Activated T-helper 17 cell treated with anti-CD3 and anti-CD28 coated beads, Interleukin-2, amount 50 U/mL, for 72 hours (primary cell): Measurements from ENCODE around the gene ARID1A. TPM values are rescaled to one million over a fixed set of nuclear protein-coding genes. Genes with fewer than 3 reads are reported as not detected.

ENCODE experiments used
- ATAC-seq: fragments of 150-1000 bp; cut with Tn5 transposase; replicated peaks from 2 replicates; pipeline ENCODE4 v1.10.0; 2021; ENCODE audit warnings: mild to moderate bottlenecking, moderate library complexity
- H3K27ac Mint-ChIP-seq: one replicate; pipeline ENCODE4 v1.8.0; 2022; ENCODE audit warnings: mixed read lengths
- H3K27me3 Mint-ChIP-seq: one replicate; pipeline ENCODE4 v1.8.0; 2022; ENCODE audit warnings: mixed read lengths
- H3K36me3 Mint-ChIP-seq: one replicate; pipeline ENCODE4 v1.8.0; 2022; ENCODE audit warnings: low read depth, mild to moderate bottlenecking, mixed read lengths
- H3K4me1 Mint-ChIP-seq: one replicate; pipeline ENCODE4 v1.8.0; 2022; ENCODE audit warnings: mixed read lengths
- H3K4me3 Mint-ChIP-seq: one replicate; pipeline ENCODE4 v1.8.0; 2022; ENCODE audit warnings: mild to moderate bottlenecking, mixed read lengths
- H3K9me3 Mint-ChIP-seq: one replicate; pipeline ENCODE4 v1.8.0; 2022; ENCODE audit warnings: mixed read lengths
- total RNA-seq, 2 donors: library from RNA; stranded (reverse); gene quantifications; one replicate each; pipeline ENCODE4 v1.2.3, GENCODE V29; 2022

ARID1A gene
- total RNA-seq, 2 donors from 2014 or later: 72.5 to 83.4 TPM

GRCh38 chr1:26779098-26779668, 83.4 kb downstream of the ARID1A start:
- Mint-ChIP-seq H3K27me3 (no peaks in the 10 kb centered on the region), H3K4me3 (no peak overlapping the region), H3K36me3 (peaks cover 90% of the 10 kb centered on the region), H3K9me3 (no peaks in the 10 kb centered on the region), H3K27ac (peak overlapping the region; percentile 66), H3K4me1 (peaks cover 28% of the 10 kb centered on the region)
- no peak for ATAC-seq

GRCh38 chr1:26780344-26780957, 84.6 kb downstream of the ARID1A start:
- Mint-ChIP-seq H3K4me1 (peaks cover 37% of the 10 kb centered on the region), H3K27ac (no peak overlapping the region), H3K36me3 (peaks cover 77% of the 10 kb centered on the region), H3K4me3 (no peak overlapping the region), H3K27me3 (no peaks in the 10 kb centered on the region), H3K9me3 (no peaks in the 10 kb centered on the region)
- ATAC-seq: peak; percentile 56

GRCh38 chr1:26781206-26781825, 85.5 kb downstream of the ARID1A start:
- Mint-ChIP-seq H3K27me3 (no peaks in the 10 kb centered on the region), H3K36me3 (peaks cover 68% of the 10 kb centered on the region), H3K27ac (peak overlapping the region; percentile 73), H3K9me3 (no peaks in the 10 kb centered on the region), H3K4me1 (peaks cover 46% of the 10 kb centered on the region), H3K4me3 (no peak overlapping the region)
- peak; percentile 34 for ATAC-seq

GRCh38 chr1:26782521-26783212, 86.9 kb downstream of the ARID1A start:
- peaks cover 58% of the 10 kb centered on the region for H3K4me1 Mint-ChIP-seq
- no peaks in the 10 kb centered on the region for H3K9me3 Mint-ChIP-seq
- ATAC-seq: no peak
- no peak overlapping the region for H3K4me3 Mint-ChIP-seq
- peaks cover 63% of the 10 kb centered on the region for H3K36me3 Mint-ChIP-seq
- H3K27me3 Mint-ChIP-seq: no peaks in the 10 kb centered on the region
- peak overlapping the region; percentile 73 for H3K27ac Mint-ChIP-seq

- Mint-ChIP-seq H3K4me1 (peaks cover 55% of the 10 kb centered on the region), H3K27ac (no peak overlapping the region), H3K9me3 (no peaks in the 10 kb centered on the region), H3K36me3 (peaks cover 57% of the 10 kb centered on the region), H3K4me3 (no peak overlapping the region), H3K27me3 (no peaks in the 10 kb centered on the region)
- ATAC-seq: no peak
These were observed 87.8 kb downstream of the ARID1A start for GRCh38 chr1:26783646-26784022.

- peaks cover 58% of the 10 kb centered on the region for H3K4me1 Mint-ChIP-seq
- H3K9me3 Mint-ChIP-seq: no peaks in the 10 kb centered on the region
- H3K27me3 Mint-ChIP-seq: no peaks in the 10 kb centered on the region
- H3K4me3 Mint-ChIP-seq: no peak overlapping the region
- no peak overlapping the region for H3K27ac Mint-ChIP-seq
- peaks cover 57% of the 10 kb centered on the region for H3K36me3 Mint-ChIP-seq
- ATAC-seq: no peak
These were observed 88.4 kb downstream of the ARID1A start for GRCh38 chr1:26784023-26784871.

- H3K27ac Mint-ChIP-seq: peak overlapping the region; percentile 100
- ATAC-seq: no peak
- peaks cover 61% of the 10 kb centered on the region for H3K4me1 Mint-ChIP-seq
- H3K27me3 Mint-ChIP-seq: no peaks in the 10 kb centered on the region
- peak overlapping the region; percentile 91 for H3K4me3 Mint-ChIP-seq
- H3K9me3 Mint-ChIP-seq: no peaks in the 10 kb centered on the region
- peaks cover 53% of the 10 kb centered on the region for H3K36me3 Mint-ChIP-seq
These were observed 89.1 kb downstream of the ARID1A start for GRCh38 chr1:26784886-26785285.

- no peaks in the 10 kb centered on the region for H3K9me3 Mint-ChIP-seq
- no peak for ATAC-seq
- H3K27ac Mint-ChIP-seq: peak overlapping the region; percentile 100
- H3K4me1 Mint-ChIP-seq: peaks cover 70% of the 10 kb centered on the region
- H3K36me3 Mint-ChIP-seq: peaks cover 53% of the 10 kb centered on the region
- H3K27me3 Mint-ChIP-seq: no peaks in the 10 kb centered on the region
- H3K4me3 Mint-ChIP-seq: peak overlapping the region; percentile 91
These were observed 90.0 kb downstream of the ARID1A start for GRCh38 chr1:26785611-26786436.

GRCh38 chr1:26786437-26787380, 90.9 kb downstream of the ARID1A start:
- no peaks in the 10 kb centered on the region for H3K9me3 Mint-ChIP-seq
- ATAC-seq: no peak
- peak overlapping the region; percentile 91 for H3K4me3 Mint-ChIP-seq
- H3K36me3 Mint-ChIP-seq: peaks cover 53% of the 10 kb centered on the region
- peaks cover 74% of the 10 kb centered on the region for H3K4me1 Mint-ChIP-seq
- H3K27ac Mint-ChIP-seq: peak overlapping the region; percentile 100
- H3K27me3 Mint-ChIP-seq: no peaks in the 10 kb centered on the region

GRCh38 chr1:26787381-26787705, 91.5 kb downstream of the ARID1A start:
- no peaks in the 10 kb centered on the region for H3K9me3 Mint-ChIP-seq
- H3K4me3 Mint-ChIP-seq: peak overlapping the region; percentile 91
- no peaks in the 10 kb centered on the region for H3K27me3 Mint-ChIP-seq
- ATAC-seq: peak; percentile 63
- peaks cover 71% of the 10 kb centered on the region for H3K4me1 Mint-ChIP-seq
- H3K36me3 Mint-ChIP-seq: peaks cover 50% of the 10 kb centered on the region
- H3K27ac Mint-ChIP-seq: peak overlapping the region; percentile 100

GRCh38 chr1:26787706-26788514, 92.1 kb downstream of the ARID1A start, which contains the start of gene PIGV:
TSS of gene PIGV (plus strand) at chr1:26787950. CDS start at chr1:26790816, 2,866 bp downstream.
- ATAC-seq: peak; percentile 57
- Mint-ChIP-seq H3K4me1 (peaks cover 71% of the 10 kb centered on the region), H3K4me3 (peak within 1 kb of the TSS; percentile 91)

GRCh38 chr1:26788515-26788785, 92.6 kb downstream of the ARID1A start:
- Mint-ChIP-seq H3K4me1 (peaks cover 74% of the 10 kb centered on the region), H3K4me3 (peak overlapping the region; percentile 91), H3K9me3 (no peaks in the 10 kb centered on the region), H3K27me3 (no peaks in the 10 kb centered on the region), H3K27ac (peak overlapping the region; percentile 100), H3K36me3 (peaks cover 53% of the 10 kb centered on the region)
- no peak for ATAC-seq

More at GRCh38 chr1:26787706-26788514, 92.1 kb downstream of the ARID1A start, which contains the start of gene PIGV:
- peaks cover 50% of the 10 kb centered on the region for H3K36me3 Mint-ChIP-seq
- no peaks in the 10 kb centered on the region for H3K27me3 Mint-ChIP-seq
- H3K9me3 Mint-ChIP-seq: no peaks in the 10 kb centered on the region
- peak within 1 kb of the TSS; percentile 100 for H3K27ac Mint-ChIP-seq
